Measurements from ENCODE around the gene CTDP1.

Gene CTDP1

GRCh38 chr18:79747156-79747845, 67.7 kb downstream of the CTDP1 start:
- TF ChIP-seq POLR2AphosphoS5 (IDR thresholded peaks at IDR 0.05; ENCODE audit: low read depth, low read length) = no peak
- no peak for TF ChIP-seq SIN3A (IDR thresholded peaks at IDR 0.05; ENCODE audit: borderline replicate concordance, insufficient read depth, low read length)
- TF ChIP-seq REST (IDR thresholded peaks at IDR 0.05; ENCODE audit: insufficient read depth in 1 of 2, low read depth in 2 of 2, low read length in 2 of 2) = no peak
- no peak for TF ChIP-seq FOXP2 (optimal IDR thresholded peaks at IDR 0.05; ENCODE audit: borderline replicate concordance, extremely low read depth, extremely low read length, insufficient read depth)
- TF ChIP-seq TAF1 (IDR thresholded peaks at IDR 0.05; ENCODE audit: borderline replicate concordance, insufficient read depth, low read length) = no peak

GRCh38 chr18:79748321-79749180, 68.9 kb downstream of the CTDP1 start:
- TF ChIP-seq FOXP2 (optimal IDR thresholded peaks at IDR 0.05; ENCODE audit: borderline replicate concordance, extremely low read depth, extremely low read length, insufficient read depth) (no peak), REST (IDR thresholded peaks at IDR 0.05; ENCODE audit: insufficient read depth in 1 of 2, low read depth in 2 of 2, low read length in 2 of 2) (no peak), SIN3A (IDR thresholded peaks at IDR 0.05; ENCODE audit: borderline replicate concordance, insufficient read depth, low read length) (no peak), TAF1 (IDR thresholded peaks at IDR 0.05; ENCODE audit: borderline replicate concordance, insufficient read depth, low read length) (no peak), POLR2AphosphoS5 (IDR thresholded peaks at IDR 0.05; ENCODE audit: low read depth, low read length) (no peak)

GRCh38 chr18:79749251-79750191, 69.9 kb downstream of the CTDP1 start:
- TF ChIP-seq SIN3A (IDR thresholded peaks at IDR 0.05; ENCODE audit: borderline replicate concordance, insufficient read depth, low read length) (no peak), TAF1 (IDR thresholded peaks at IDR 0.05; ENCODE audit: borderline replicate concordance, insufficient read depth, low read length) (no peak), FOXP2 (optimal IDR thresholded peaks at IDR 0.05; ENCODE audit: borderline replicate concordance, extremely low read depth, extremely low read length, insufficient read depth) (no peak), POLR2AphosphoS5 (IDR thresholded peaks at IDR 0.05; ENCODE audit: low read depth, low read length) (no peak), REST (IDR thresholded peaks at IDR 0.05; ENCODE audit: insufficient read depth in 1 of 2, low read depth in 2 of 2, low read length in 2 of 2) (no peak)

- no peak for TF ChIP-seq REST (IDR thresholded peaks at IDR 0.05; ENCODE audit: insufficient read depth in 1 of 2, low read depth in 2 of 2, low read length in 2 of 2)
- no peak for TF ChIP-seq TAF1 (IDR thresholded peaks at IDR 0.05; ENCODE audit: borderline replicate concordance, insufficient read depth, low read length)
- TF ChIP-seq POLR2AphosphoS5 (IDR thresholded peaks at IDR 0.05; ENCODE audit: low read depth, low read length) = no peak
- TF ChIP-seq FOXP2 (optimal IDR thresholded peaks at IDR 0.05; ENCODE audit: borderline replicate concordance, extremely low read depth, extremely low read length, insufficient read depth) = no peak
- no peak for TF ChIP-seq SIN3A (IDR thresholded peaks at IDR 0.05; ENCODE audit: borderline replicate concordance, insufficient read depth, low read length)
Observed at GRCh38 chr18:79750980-79751571, 71.5 kb downstream of the CTDP1 start.
